MCF 10A (cell line): Measurements from ENCODE around the gene PARS2. TPM values are rescaled to one million over a fixed set of nuclear protein-coding genes. Genes with fewer than 3 reads are reported as not detected.
A peak's percentile ranks its signal among the peaks of the same experiment; 100 is the strongest.

ENCODE experiments used
- BruUV-seq: library from RNA; stranded (reverse); fragments of 400-500 nt; replicated peaks from 2 replicates; lab custom pipeline; 2021; lab: Mats Ljungman, UMichigan
- CTCF ChIA-PET: fragments of 300-600 bp; sonication (Branson Sonifier 250); formaldehyde crosslinking; extraction: SDS; loops from one replicate; lab custom pipeline; 2021; ENCODE audit warnings: antibody characterized with exemption, inconsistent platforms; lab: Yijun Ruan, JAX
- POLR2A ChIA-PET: fragments of 300-600, 350-650 bp; sonication (Branson Sonifier 250); formaldehyde crosslinking; extraction: SDS; loops from one replicate; lab custom pipeline; 2020; ENCODE audit warnings: antibody characterized with exemption, inconsistent platforms; lab: Yijun Ruan, JAX
- DNase-seq: peaks from one replicate; pipeline ENCODE4 v3.0.0-alpha.2; 2018; ENCODE audit not compliant: unreplicated experiment
- H3K27ac Mint-ChIP-seq: one replicate; pipeline ENCODE4 v1.8.0; 2022; ENCODE audit warnings: mild to moderate bottlenecking, low read depth, mixed read lengths; ENCODE audit not compliant: unreplicated experiment
- H3K27me3 Mint-ChIP-seq: one replicate; pipeline ENCODE4 v1.8.0; 2022; ENCODE audit warnings: mixed read lengths; ENCODE audit not compliant: insufficient read depth, unreplicated experiment
- H3K36me3 Mint-ChIP-seq: one replicate; pipeline ENCODE4 v1.8.0; 2022; ENCODE audit warnings: mild to moderate bottlenecking, moderate library complexity, mixed read lengths; ENCODE audit not compliant: insufficient read depth, unreplicated experiment
- H3K4me1 Mint-ChIP-seq: one replicate; pipeline ENCODE4 v1.8.0; 2022; ENCODE audit warnings: mixed read lengths; ENCODE audit not compliant: insufficient read depth, unreplicated experiment
- H3K4me3 Mint-ChIP-seq: one replicate; pipeline ENCODE4 v1.8.0; 2022; ENCODE audit warnings: mild to moderate bottlenecking, moderate library complexity, mixed read lengths; ENCODE audit not compliant: unreplicated experiment
- H3K9me3 Mint-ChIP-seq: one replicate; pipeline ENCODE4 v1.8.0; 2022; ENCODE audit warnings: mixed read lengths; ENCODE audit not compliant: unreplicated experiment
- CTCF ChIP-seq: fragments of 200-600 bp; IDR thresholded peaks from one replicate; pipeline ENCODE4 v1.8.0; 2022; ENCODE audit warnings: antibody characterized with exemption, mild to moderate bottlenecking; ENCODE audit not compliant: unreplicated experiment
- intact Hi-C: fragments of 100-400 bp; cut with micrococcal nuclease; formaldehyde crosslinking; loops from 2 replicates; pipeline ENCODE4 v1.14.1; 2022
- total RNA-seq: library from RNA; stranded (reverse); gene quantifications from 2 replicates; pipeline ENCODE4 v1.2.3, GENCODE V29; 2022

The PARS2 gene
- total RNA-seq, 1 experiment from 2014 or later = 4.7 TPM

GRCh38 chr1:54800041-54800898 lies 35.9 kb upstream of the PARS2 start:
- Mint-ChIP-seq H3K4me1 (peaks cover 32% of the 10 kb centered on the region), H3K27me3 (no peaks in the 10 kb centered on the region), H3K9me3 (no peaks in the 10 kb centered on the region), H3K36me3 (no peaks in the 10 kb centered on the region), H3K27ac (no peak overlapping the region), H3K4me3 (peak overlapping the region; percentile 76)
- ChIA-PET POLR2A (interaction anchor here (1.3 to 2.0 kb wide), 9 partner anchors 19 to 393 kb away, joined by 3 to 10 read pairs (median 7); partner anchors contain the start of genes PARS2, SSBP3 and TTC4), CTCF (interaction anchor here (0.6 to 2.6 kb wide), 30 partner anchors 9 to 844 kb away, joined by 3 to 16 read pairs (median 4); partner anchors contain the start of genes ACOT11 and TTC4)
- BruUV-seq = no TSS peak
- no peak for DNase-seq
- intact Hi-C loops = loop anchor here (5.0 kb wide), 2 partner anchors 38 to 83 kb away; partner anchors contain the start of genes PARS2 and TTC4
- no peak for TF ChIP-seq CTCF

- BruUV-seq = no TSS peak
- CTCF ChIA-PET = interaction anchor here (0.6 to 2.1 kb wide), 7 partner anchors 11 to 762 kb away, joined by 3 to 13 read pairs (median 3); no protein-coding TSS in a partner anchor
- no peak for TF ChIP-seq CTCF
- peak; percentile 92 for DNase-seq
- Mint-ChIP-seq H3K4me3 (peak overlapping the region; percentile 14), H3K27me3 (no peaks in the 10 kb centered on the region), H3K36me3 (no peaks in the 10 kb centered on the region), H3K27ac (no peak overlapping the region), H3K9me3 (no peaks in the 10 kb centered on the region), H3K4me1 (peaks cover 40% of the 10 kb centered on the region)
- POLR2A ChIA-PET = interaction anchor here (0.8 to 1.7 kb wide), 4 partner anchors 34 to 599 kb away, joined by 3 to 4 read pairs (median 4); partner anchors contain the start of genes CYB5RL and MRPL37
- intact Hi-C loops = no loop called here
These were observed 34.7 kb upstream of the PARS2 start for GRCh38 chr1:54798769-54799641.

- Mint-ChIP-seq H3K36me3 (no peaks in the 10 kb centered on the region), H3K4me3 (no peak overlapping the region), H3K27ac (no peak overlapping the region), H3K9me3 (no peaks in the 10 kb centered on the region), H3K27me3 (no peaks in the 10 kb centered on the region), H3K4me1 (peaks cover 40% of the 10 kb centered on the region)
- ChIA-PET POLR2A (interaction anchor here (1.1 kb wide), 1 partner anchor 33 kb away, joined by 3 read pairs; no protein-coding TSS in a partner anchor), CTCF (interaction anchor here (0.6 kb wide), 1 partner anchor 175 kb away, joined by 3 read pairs; no protein-coding TSS in a partner anchor)
- TF ChIP-seq CTCF = no peak
- BruUV-seq = no TSS peak
- no peak for DNase-seq
- intact Hi-C loops = no loop called here
These were observed 33.9 kb upstream of the PARS2 start for GRCh38 chr1:54798206-54798605.
